NT2/D1 (cell line): ENCODE measurements around the gene FARP1.

Experiments used
- DNase-seq: peaks from one replicate; pipeline ENCODE4 v3.0.0-alpha.2; 2011; ENCODE audit warnings: low read depth, low spot score
- H3K27me3 ChIP-seq: 2 replicates; pipeline ENCODE4 v1.6.0; 2011; ENCODE audit warnings: mild to moderate bottlenecking; ENCODE audit not compliant: insufficient read length, insufficient read depth
- H3K36me3 ChIP-seq: 2 replicates; pipeline ENCODE4 v1.6.1; 2011; ENCODE audit warnings: mild to moderate bottlenecking, low read length, mixed read lengths; ENCODE audit not compliant: insufficient read depth, insufficient read length
- H3K4me1 ChIP-seq: 2 replicates; pipeline ENCODE4 v1.5.1; 2011; ENCODE audit not compliant: insufficient read depth, insufficient read length
- H3K4me3 ChIP-seq: 2 replicates; pipeline ENCODE4 v1.5.1; 2011; ENCODE audit warnings: low read depth; ENCODE audit not compliant: insufficient read length
- H3K9ac ChIP-seq: 2 replicates; pipeline ENCODE4 v1.6.0; 2011; ENCODE audit warnings: low read depth; ENCODE audit not compliant: insufficient read length
- H3K9me3 ChIP-seq: 2 replicates; pipeline ENCODE4 v1.5.1; 2011; ENCODE audit warnings: mild to moderate bottlenecking, low read length; ENCODE audit not compliant: insufficient read depth
- SUZ12 ChIP-seq: IDR thresholded peaks from 2 replicates; pipeline ENCODE4 v1.6.1; 2011; ENCODE audit not compliant: insufficient read length, insufficient read depth; ENCODE audit errors: extremely low read depth
- YY1 ChIP-seq: IDR thresholded peaks from 2 replicates; pipeline ENCODE4 v1.6.1; 2011; ENCODE audit not compliant: insufficient read length, insufficient read depth
- ZNF274 ChIP-seq: IDR thresholded peaks from 2 replicates; pipeline ENCODE4 v1.6.1; 2011; ENCODE audit warnings: mild to moderate bottlenecking, low read depth, low read length

The FARP1 gene

DNA sequence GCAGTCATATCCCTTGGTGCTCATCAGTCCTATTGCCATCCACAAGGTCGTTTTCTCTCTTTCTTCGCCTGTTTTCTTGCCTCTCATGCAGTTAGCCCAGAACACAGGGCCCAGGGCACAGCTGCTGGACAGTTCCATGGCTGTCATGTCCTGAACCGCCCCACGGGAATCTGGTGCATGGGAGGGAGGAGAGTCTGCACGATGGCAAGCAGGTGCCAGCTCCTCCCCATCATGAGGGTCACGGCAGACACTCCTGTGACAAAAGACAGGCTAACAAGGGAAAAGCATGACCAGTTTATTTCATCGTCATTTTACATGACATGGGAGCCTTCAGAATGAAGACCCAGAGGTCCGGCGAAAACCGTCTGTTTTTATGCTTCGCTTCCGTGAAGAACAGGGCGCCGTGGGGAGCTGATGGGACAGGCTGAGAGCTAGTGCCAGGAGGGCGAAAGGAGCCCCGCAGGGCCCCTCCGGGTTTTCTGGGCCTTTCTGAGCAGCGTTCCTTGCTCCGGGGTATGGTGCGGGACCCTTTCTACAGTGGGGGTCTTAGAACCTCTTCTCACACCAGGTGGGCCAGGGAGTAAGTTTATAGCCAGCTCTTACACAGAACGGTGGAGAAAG is 298.3 kb downstream of the FARP1 start:
- H3K36me3 ChIP-seq, result peaks cover 42% of the 10 kb centered on the region
- no peak overlapping the region for H3K4me3 ChIP-seq
- no peaks in the 10 kb centered on the region for H3K27me3 ChIP-seq
- no peaks in the 10 kb centered on the region for H3K9me3 ChIP-seq
- TF ChIP-seq ZNF274 (no peak), YY1 (no peak), SUZ12 (no peak)
- no peak overlapping the region for H3K9ac ChIP-seq
- H3K4me1 ChIP-seq, result peaks cover 8% of the 10 kb centered on the region
- DNase-seq, result no peak

GRCh38 chr13:98442391-98443230 is 299.7 kb downstream of the FARP1 start:
- Histone ChIP-seq H3K4me3 (no peak overlapping the region), H3K9me3 (no peaks in the 10 kb centered on the region), H3K9ac (no peak overlapping the region), H3K4me1 (peaks cover 7% of the 10 kb centered on the region), H3K36me3 (peaks cover 42% of the 10 kb centered on the region), H3K27me3 (no peaks in the 10 kb centered on the region)
- DNase-seq, result no peak
- TF ChIP-seq SUZ12 (no peak), ZNF274 (no peak), YY1 (no peak)

GRCh38 chr13:98443329-98443728 is 300.4 kb downstream of the FARP1 start:
- Histone ChIP-seq H3K4me3 (no peak overlapping the region), H3K9me3 (no peaks in the 10 kb centered on the region), H3K4me1 (peaks cover 7% of the 10 kb centered on the region), H3K27me3 (no peaks in the 10 kb centered on the region), H3K36me3 (peaks cover 50% of the 10 kb centered on the region), H3K9ac (no peak overlapping the region)
- TF ChIP-seq SUZ12, result no peak
- TF ChIP-seq YY1, result no peak
- no peak for TF ChIP-seq ZNF274
- no peak for DNase-seq

GRCh38 chr13:98443800-98444325 is 301.0 kb downstream of the FARP1 start:
- no peaks in the 10 kb centered on the region for H3K27me3 ChIP-seq
- H3K36me3 ChIP-seq, result peaks cover 55% of the 10 kb centered on the region
- TF ChIP-seq YY1, result no peak
- no peak for TF ChIP-seq ZNF274
- no peak for TF ChIP-seq SUZ12
- no peak for DNase-seq
- no peaks in the 10 kb centered on the region for H3K9me3 ChIP-seq
- peaks cover 7% of the 10 kb centered on the region for H3K4me1 ChIP-seq
- H3K9ac ChIP-seq, result no peak overlapping the region
- H3K4me3 ChIP-seq, result no peak overlapping the region

DNA sequence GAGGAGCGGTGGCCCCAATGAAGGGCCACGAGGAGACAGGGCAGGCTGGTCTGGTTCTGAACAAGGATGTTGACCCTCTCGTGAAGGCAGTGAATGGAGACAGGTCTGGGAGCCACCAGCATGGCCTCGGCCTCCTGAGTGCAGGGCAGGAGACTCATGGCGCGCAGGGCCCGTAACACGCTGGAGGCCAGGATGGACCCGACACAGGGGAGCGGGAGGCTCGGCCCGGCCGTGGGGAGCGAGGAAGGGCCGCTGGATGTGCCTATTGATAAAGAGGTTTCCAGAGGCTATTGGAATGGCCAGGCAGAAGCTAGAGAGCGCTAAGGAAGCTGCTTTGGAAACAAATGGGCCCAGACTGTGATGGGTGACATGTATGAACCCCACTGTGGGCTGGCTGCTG is 301.5 kb downstream of the FARP1 start:
- Histone ChIP-seq H3K4me1 (peaks cover 7% of the 10 kb centered on the region), H3K27me3 (no peaks in the 10 kb centered on the region), H3K36me3 (peaks cover 58% of the 10 kb centered on the region), H3K9ac (no peak overlapping the region), H3K4me3 (no peak overlapping the region), H3K9me3 (no peaks in the 10 kb centered on the region)
- no peak for DNase-seq
- TF ChIP-seq ZNF274, result no peak
- no peak for TF ChIP-seq SUZ12
- TF ChIP-seq YY1, result no peak

GRCh38 chr13:98445340-98446233 is 302.7 kb downstream of the FARP1 start:
- no peak overlapping the region for H3K9ac ChIP-seq
- peaks cover 12% of the 10 kb centered on the region for H3K4me1 ChIP-seq
- TF ChIP-seq SUZ12 (no peak), ZNF274 (no peak), YY1 (no peak)
- H3K27me3 ChIP-seq, result no peaks in the 10 kb centered on the region
- no peaks in the 10 kb centered on the region for H3K9me3 ChIP-seq
- peaks cover 55% of the 10 kb centered on the region for H3K36me3 ChIP-seq
- H3K4me3 ChIP-seq, result no peak overlapping the region
- DNase-seq, result peak; percentile 71

DNA sequence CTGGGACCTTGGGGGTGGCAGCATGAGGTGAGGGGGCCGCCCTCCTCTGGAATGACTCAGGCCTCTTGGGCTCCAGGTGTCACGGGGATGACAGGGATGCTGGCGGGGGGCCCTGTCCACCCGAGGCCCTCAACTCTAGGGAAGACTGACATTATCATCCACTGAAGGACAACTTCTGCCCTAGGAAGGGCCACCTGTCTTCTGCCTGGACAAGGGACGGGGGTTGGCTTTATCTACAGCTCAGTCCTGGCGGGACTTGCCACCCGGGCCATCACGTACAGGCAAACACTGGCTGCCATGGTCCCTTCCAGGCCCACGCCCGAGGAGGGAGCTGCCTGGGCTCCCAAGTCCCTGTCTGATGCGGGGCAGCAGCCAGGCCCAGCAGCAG is 303.3 kb downstream of the FARP1 start:
- H3K9ac ChIP-seq, result no peak overlapping the region
- H3K27me3 ChIP-seq, result no peaks in the 10 kb centered on the region
- no peak for TF ChIP-seq SUZ12
- TF ChIP-seq YY1, result no peak
- no peak for TF ChIP-seq ZNF274
- no peak overlapping the region for H3K4me3 ChIP-seq
- H3K36me3 ChIP-seq, result peaks cover 51% of the 10 kb centered on the region
- H3K4me1 ChIP-seq, result peaks cover 14% of the 10 kb centered on the region
- H3K9me3 ChIP-seq, result no peaks in the 10 kb centered on the region
- no peak for DNase-seq
